ENCODE measurements around the gene ITPKC.

DNA sequence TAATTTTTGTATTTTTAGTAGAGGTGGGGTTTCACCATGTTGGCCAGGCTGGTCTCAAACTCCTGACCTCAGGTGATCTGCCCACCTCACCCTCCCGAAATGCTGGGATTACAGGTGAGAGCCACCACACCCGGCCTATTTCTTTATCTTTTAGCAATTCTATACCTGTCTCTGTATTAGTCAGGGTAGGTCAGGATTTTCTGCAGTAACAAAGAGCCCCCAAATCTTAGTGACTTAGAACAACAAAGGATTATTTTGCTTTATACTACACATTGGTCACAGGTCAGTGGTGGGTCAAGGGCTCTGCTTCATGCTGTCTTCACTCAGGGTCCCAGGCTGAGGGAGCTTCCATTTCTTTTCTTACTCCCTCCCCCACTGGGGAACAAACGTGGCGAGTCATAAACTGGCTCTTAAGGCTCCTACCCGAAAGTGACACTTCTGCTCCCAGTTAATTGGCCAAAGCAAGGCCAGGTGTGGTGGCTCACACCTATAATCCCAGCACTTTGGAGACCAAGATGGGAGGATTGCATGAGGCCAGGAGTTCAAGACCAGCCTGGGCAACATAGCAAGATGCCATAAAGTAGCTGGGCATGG, 6.8 kb downstream of the ITPKC start:
- TF ChIP-seq, protein P1, sequence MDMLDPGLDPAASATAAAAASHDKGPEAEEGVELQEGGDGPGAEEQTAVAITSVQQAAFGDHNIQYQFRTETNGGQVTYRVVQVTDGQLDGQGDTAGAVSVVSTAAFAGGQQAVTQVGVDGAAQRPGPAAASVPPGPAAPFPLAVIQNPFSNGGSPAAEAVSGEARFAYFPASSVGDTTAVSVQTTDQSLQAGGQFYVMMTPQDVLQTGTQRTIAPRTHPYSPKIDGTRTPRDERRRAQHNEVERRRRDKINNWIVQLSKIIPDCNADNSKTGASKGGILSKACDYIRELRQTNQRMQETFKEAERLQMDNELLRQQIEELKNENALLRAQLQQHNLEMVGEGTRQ (CRISPR knock-in tag; IDR thresholded peaks at IDR 0.05) = no peak
- TF ChIP-seq U2AF1 (optimal IDR thresholded peaks at IDR 0.05; ENCODE audit: low read depth, low read length) (no peak), BHLHE40 (IDR thresholded peaks at IDR 0.05; ENCODE audit: low read length) (no peak), MTA2 (IDR thresholded peaks at IDR 0.05; ENCODE audit: low read depth) (no peak), MEF2A (IDR thresholded peaks at IDR 0.05; ENCODE audit: control insufficient read depth, low read depth, low read length) (no peak), ZFX (CRISPR knock-in tag; IDR thresholded peaks at IDR 0.05) (no peak), CXXC5 (CRISPR knock-in tag; IDR thresholded peaks at IDR 0.05) (no peak), ZNF224 (CRISPR knock-in tag; IDR thresholded peaks at IDR 0.05) (no peak), HCFC1 (IDR thresholded peaks at IDR 0.05; ENCODE audit: low read depth, low read length) (no peak)
- TF ChIP-seq, protein P2, sequence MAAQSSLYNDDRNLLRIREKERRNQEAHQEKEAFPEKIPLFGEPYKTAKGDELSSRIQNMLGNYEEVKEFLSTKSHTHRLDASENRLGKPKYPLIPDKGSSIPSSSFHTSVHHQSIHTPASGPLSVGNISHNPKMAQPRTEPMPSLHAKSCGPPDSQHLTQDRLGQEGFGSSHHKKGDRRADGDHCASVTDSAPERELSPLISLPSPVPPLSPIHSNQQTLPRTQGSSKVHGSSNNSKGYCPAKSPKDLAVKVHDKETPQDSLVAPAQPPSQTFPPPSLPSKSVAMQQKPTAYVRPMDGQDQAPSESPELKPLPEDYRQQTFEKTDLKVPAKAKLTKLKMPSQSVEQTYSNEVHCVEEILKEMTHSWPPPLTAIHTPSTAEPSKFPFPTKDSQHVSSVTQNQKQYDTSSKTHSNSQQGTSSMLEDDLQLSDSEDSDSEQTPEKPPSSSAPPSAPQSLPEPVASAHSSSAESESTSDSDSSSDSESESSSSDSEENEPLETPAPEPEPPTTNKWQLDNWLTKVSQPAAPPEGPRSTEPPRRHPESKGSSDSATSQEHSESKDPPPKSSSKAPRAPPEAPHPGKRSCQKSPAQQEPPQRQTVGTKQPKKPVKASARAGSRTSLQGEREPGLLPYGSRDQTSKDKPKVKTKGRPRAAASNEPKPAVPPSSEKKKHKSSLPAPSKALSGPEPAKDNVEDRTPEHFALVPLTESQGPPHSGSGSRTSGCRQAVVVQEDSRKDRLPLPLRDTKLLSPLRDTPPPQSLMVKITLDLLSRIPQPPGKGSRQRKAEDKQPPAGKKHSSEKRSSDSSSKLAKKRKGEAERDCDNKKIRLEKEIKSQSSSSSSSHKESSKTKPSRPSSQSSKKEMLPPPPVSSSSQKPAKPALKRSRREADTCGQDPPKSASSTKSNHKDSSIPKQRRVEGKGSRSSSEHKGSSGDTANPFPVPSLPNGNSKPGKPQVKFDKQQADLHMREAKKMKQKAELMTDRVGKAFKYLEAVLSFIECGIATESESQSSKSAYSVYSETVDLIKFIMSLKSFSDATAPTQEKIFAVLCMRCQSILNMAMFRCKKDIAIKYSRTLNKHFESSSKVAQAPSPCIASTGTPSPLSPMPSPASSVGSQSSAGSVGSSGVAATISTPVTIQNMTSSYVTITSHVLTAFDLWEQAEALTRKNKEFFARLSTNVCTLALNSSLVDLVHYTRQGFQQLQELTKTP (IDR thresholded peaks at IDR 0.05; ENCODE audit: low read depth in 1 of 2, partially characterized antibody in 2 of 2) = no peak
- TF ChIP-seq, protein P3, sequence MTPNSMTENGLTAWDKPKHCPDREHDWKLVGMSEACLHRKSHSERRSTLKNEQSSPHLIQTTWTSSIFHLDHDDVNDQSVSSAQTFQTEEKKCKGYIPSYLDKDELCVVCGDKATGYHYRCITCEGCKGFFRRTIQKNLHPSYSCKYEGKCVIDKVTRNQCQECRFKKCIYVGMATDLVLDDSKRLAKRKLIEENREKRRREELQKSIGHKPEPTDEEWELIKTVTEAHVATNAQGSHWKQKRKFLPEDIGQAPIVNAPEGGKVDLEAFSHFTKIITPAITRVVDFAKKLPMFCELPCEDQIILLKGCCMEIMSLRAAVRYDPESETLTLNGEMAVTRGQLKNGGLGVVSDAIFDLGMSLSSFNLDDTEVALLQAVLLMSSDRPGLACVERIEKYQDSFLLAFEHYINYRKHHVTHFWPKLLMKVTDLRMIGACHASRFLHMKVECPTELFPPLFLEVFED (CRISPR knock-in tag; conservative IDR thresholded peaks at IDR 0.05) = no peak
- TF ChIP-seq, protein P4, sequence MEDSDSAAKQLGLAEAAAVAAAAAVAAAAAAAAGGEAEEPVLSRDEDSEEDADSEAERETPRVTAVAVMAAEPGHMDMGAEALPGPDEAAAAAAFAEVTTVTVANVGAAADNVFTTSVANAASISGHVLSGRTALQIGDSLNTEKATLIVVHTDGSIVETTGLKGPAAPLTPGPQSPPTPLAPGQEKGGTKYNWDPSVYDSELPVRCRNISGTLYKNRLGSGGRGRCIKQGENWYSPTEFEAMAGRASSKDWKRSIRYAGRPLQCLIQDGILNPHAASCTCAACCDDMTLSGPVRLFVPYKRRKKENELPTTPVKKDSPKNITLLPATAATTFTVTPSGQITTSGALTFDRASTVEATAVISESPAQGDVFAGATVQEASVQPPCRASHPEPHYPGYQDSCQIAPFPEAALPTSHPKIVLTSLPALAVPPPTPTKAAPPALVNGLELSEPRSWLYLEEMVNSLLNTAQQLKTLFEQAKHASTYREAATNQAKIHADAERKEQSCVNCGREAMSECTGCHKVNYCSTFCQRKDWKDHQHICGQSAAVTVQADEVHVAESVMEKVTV (CRISPR knock-in tag; IDR thresholded peaks at IDR 0.05) = no peak
- TF ChIP-seq, protein P5, sequence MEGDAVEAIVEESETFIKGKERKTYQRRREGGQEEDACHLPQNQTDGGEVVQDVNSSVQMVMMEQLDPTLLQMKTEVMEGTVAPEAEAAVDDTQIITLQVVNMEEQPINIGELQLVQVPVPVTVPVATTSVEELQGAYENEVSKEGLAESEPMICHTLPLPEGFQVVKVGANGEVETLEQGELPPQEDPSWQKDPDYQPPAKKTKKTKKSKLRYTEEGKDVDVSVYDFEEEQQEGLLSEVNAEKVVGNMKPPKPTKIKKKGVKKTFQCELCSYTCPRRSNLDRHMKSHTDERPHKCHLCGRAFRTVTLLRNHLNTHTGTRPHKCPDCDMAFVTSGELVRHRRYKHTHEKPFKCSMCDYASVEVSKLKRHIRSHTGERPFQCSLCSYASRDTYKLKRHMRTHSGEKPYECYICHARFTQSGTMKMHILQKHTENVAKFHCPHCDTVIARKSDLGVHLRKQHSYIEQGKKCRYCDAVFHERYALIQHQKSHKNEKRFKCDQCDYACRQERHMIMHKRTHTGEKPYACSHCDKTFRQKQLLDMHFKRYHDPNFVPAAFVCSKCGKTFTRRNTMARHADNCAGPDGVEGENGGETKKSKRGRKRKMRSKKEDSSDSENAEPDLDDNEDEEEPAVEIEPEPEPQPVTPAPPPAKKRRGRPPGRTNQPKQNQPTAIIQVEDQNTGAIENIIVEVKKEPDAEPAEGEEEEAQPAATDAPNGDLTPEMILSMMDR (IDR thresholded peaks at IDR 0.05 in 2 of 3, conservative IDR thresholded peaks at IDR 0.05 in 1 of 3; ENCODE audit: insufficient read depth in 2 of 3, low read depth in 1 of 3, low read length in 3 of 3) = no peak
